ENCODE data around the gene IRX5.

Gene IRX5

GRCh38 chr16:54944002-54944401 is 13.3 kb downstream of the IRX5 start:
- no peak for DNase-seq (ENCODE audit: low read depth in 2 of 2, low spot score in 1 of 2)

DNA sequence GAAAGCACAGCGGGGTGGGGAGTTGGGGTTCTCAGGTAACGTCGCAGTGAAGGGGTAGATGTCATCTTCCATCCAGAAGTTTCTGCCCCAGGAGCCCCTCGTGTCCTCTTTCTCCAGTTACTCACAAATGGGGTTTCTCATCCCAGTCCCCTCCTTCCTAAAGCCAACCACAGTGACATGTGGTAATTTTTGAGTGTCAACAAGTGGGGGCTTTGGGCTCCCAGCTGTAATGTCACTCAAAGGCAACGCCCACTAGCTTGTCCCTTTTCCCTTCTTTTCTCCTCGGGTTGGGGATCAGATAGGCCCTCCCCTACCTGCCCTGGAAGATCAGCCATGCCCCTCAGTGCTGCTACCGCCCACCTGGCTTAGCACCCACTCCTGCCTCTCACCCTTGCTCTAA is 14.4 kb downstream of the IRX5 start:
- no peak for DNase-seq (ENCODE audit: low read depth in 2 of 2, low spot score in 1 of 2)

DNA sequence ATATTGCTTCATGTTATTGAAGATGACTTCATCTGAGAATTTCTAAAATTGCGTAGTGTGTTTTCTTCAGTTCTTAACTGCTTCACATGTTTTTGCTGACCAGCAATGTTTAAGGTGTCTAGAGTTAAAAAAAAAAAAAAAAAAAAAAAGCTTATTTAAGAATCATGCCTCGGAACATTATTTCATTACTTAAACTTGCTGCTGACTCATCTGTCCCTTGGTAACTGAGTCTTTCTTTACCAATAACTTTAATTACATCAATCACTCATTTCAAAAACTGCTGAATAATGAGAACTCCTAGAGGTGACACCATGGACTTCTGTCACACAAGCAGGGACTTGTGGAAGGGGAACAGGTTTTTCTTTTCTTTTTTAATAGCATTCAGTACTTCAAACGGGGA is 16.2 kb downstream of the IRX5 start:
- DNase-seq (ENCODE audit: low read depth in 2 of 2, low spot score in 1 of 2): no peak

GRCh38 chr16:54947616-54948015 is 17.0 kb downstream of the IRX5 start:
- no peak for DNase-seq (ENCODE audit: low read depth in 2 of 2, low spot score in 1 of 2)

DNA sequence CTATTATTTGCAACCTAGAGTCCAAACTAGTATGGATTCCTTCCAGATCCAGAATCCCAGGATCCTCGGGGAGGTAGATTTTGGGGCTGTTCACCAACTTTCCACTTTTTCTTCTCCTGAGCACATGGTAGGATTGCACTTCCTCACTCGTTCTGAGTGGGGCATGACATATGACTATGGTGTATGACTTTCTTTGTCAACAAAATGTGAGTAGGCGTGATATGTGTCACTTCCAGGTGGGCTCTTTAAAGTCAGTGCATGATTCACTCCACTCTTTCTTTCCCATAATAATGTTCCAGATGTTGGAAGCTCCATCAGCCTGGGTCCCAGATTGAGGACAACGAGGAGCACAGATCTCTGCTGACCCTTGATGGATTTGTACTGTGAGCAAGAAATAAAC is 21.5 kb downstream of the IRX5 start:
- DNase-seq (ENCODE audit: low read depth in 2 of 2, low spot score in 1 of 2): no peak

DNA sequence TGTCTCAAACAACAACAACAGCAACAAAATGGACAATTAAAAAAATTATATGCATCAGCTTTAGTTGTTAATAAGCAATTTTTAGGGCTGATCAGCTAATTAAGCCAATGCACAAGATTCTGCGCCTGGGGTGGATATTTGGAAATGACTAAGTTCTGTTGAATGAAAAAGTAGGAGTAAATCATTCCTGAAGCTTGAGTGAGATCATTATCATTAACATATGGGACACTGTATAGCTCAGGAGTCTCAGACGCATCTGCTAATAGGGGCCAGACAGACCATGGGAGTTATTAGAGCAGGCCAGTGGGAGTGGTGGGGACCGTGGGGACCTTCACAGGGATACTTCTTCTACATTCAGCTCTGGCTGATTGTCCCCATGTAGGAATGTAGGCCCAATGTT is 22.8 kb downstream of the IRX5 start:
- no peak for DNase-seq (ENCODE audit: low read depth in 2 of 2, low spot score in 1 of 2)

DNA sequence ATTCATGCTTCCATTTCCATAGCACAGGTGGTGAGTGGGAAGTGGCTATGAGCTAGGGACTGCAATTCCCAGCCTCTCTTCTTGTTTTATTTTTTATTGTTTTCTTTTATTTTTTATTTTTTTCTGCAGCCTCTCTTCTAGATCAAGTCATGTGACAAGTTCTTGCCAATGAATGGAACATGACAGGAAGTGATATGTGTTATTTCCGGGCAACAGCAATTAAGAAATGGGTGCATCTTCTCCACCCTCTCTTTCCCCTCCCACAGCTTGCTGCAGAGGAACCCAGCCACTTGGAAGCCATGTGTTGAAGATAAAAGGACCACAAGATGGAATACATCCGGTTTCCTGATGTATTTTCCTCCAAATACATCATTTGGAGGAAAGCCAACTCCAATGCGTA is 23.6 kb downstream of the IRX5 start:
- no peak for DNase-seq (ENCODE audit: low read depth in 2 of 2, low spot score in 1 of 2)

DNA sequence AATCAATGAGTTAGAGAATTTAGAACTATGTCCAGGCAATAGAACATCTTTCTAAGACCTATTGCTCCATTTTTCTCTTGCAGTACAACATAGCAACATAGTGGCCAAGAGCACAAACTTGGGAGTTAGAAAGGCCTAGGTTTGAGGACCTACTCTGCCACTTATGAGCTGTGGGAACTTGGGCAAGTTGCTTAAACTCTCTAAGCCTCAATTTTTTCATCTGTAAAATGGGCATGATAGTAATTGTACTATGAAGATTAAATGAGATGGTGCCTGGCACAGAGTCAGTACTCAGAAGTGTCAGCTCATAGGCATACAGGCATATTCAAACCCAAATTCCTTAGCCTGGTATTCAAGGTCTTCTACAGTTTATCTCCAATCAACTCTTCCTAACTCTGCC is 25.1 kb downstream of the IRX5 start:
- DNase-seq (ENCODE audit: low read depth in 2 of 2, low spot score in 1 of 2): no peak

DNA sequence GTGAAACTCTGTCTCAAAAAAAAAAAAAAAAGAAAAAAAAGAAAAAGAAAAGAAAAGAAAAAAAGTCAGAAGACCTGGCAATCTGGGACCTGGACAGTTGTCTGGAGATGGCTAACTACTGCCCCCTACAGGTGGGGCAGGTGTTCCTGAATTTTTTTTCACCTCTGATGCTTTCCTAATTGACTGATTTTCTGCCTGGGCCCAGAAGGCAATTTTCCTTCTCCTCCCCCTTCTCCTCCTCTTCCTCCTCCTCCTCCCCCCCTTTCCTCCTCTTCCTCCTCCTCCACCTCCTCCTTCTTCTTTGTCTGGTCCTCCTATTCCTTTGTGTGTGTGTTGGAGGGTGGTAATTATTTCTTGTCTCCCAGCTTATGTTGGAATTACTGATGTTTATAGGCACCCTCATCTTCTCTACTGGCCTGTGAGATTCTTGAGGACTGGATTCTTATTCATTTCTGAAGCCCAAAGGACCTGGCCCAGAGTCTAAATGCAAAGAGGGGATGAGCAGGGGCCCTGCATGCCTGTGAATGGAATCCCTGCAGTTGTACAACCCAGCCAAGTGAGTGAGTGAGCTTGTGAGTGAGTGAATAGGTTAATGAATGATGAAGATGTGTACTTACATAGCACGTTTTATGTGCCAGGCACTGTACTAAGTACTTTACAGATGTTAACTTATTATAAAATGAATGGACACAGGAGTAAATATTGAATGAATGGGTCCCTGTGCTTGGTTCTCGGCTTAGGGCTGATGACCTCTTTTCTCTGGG is 26.9 kb downstream of the IRX5 start:
- no peak for DNase-seq (ENCODE audit: low read depth in 2 of 2, low spot score in 1 of 2)

- no peak for DNase-seq (ENCODE audit: low read depth in 2 of 2, low spot score in 1 of 2)
Measured at GRCh38 chr16:54962045-54962444, 31.4 kb downstream of the IRX5 start.

GRCh38 chr16:54964239-54964638 is 33.6 kb downstream of the IRX5 start:
- DNase-seq (ENCODE audit: low read depth in 2 of 2, low spot score in 1 of 2): no peak

DNA sequence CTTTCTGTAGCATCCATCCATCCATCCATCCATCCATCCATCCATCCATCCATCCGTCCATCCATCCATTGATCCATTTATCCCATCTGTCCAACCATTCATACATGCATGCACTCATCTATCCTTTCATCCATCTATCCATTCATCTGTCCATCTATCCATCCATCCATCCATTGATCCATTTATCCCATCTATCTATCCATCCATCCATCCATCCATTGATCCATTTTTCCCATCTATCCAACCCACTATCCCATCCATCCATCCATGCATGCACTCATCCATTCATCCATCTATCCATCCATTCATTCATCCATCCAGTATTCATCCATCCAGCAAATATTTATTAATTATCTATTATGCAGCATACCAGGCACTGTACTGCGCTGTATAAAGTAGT is 34.8 kb downstream of the IRX5 start:
- DNase-seq (ENCODE audit: low read depth in 2 of 2, low spot score in 1 of 2): no peak

- no peak for DNase-seq (ENCODE audit: low read depth in 2 of 2, low spot score in 1 of 2)
Measured at GRCh38 chr16:54968011-54968410, 37.3 kb downstream of the IRX5 start.

GRCh38 chr16:54968784-54969183 is 38.1 kb downstream of the IRX5 start:
- no peak for DNase-seq (ENCODE audit: low read depth in 2 of 2, low spot score in 1 of 2)

DNA sequence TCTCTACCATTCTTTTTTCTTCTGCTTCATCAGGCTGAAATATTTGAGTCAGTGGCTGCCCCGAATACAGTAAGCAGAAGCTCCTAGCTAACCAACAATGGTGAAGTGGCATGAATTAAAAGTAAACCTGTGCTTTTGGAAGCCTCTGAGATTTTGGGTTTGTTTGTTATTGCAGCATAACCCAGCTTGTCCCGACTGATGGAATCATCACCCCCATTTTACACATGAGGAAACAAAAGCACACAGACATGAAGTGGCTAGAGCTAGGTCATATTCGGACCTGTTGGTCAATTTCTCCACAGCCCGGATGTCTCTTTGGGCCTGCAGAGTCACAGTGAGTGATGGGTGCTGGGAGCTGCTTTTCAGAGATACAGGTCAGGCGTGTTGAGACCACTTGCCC is 39.4 kb downstream of the IRX5 start:
- DNase-seq (ENCODE audit: low read depth in 2 of 2, low spot score in 1 of 2): no peak

DNA sequence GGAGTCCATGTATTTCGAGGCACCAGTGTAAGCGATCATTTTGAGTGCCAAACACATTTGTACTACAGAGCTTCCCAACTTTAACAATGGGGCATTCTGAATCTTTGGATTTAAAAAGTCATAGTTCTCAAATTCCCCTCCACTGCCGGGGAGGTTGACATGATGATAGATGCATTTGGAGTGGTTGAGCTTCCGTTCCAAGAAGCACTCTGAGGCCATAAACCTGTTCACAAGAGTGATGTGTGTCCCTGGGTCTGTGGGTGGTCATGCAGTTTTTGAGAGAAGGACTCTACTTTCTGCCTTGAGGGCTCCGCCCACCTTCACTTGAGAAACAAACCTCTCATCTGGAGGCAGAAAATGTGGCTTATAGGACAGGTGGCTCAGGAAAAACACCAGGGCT is 43.7 kb downstream of the IRX5 start:
- DNase-seq (ENCODE audit: low read depth in 2 of 2, low spot score in 1 of 2): no peak

GRCh38 chr16:54976651-54977200 is 46.1 kb downstream of the IRX5 start:
- no peak for DNase-seq (ENCODE audit: low read depth in 2 of 2, low spot score in 1 of 2)

- no peak for DNase-seq (ENCODE audit: low read depth in 2 of 2, low spot score in 1 of 2)
Measured at GRCh38 chr16:54977211-54977610, 46.5 kb downstream of the IRX5 start.

DNA sequence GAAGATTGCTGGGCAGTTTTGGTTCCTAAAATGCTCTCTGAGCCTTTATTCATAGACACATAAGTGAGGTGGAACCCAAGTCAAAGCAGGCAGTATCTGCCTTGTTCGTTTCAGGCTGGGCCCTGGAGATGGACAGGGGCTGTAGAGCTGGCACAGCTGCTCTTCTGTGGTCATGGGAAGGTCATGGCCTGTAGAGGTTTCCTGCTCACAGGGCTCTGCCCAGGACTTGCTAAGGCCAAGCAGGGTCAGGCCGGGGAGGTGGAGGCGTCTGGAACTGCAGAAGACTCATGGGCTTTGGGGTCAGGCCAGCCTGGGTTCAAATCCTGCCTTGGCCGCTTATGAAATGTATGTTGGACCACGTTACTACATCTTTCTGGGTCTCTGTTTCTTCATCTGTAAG is 50.2 kb downstream of the IRX5 start:
- no peak for DNase-seq (ENCODE audit: low read depth in 2 of 2, low spot score in 1 of 2)

All from stimulated activated CD8-positive, alpha-beta memory T cell treated with anti-CD3 and anti-CD28 coated beads, Interleukin-4, amount 100 ng/mL, for 1 hour (primary cell).